Measurements from ENCODE around the gene WNT9B.
"Not testable (repeated sequence)": the region's sequence is repeated elsewhere in the genome, so short reads cannot be mapped to it uniquely, and the experiment has no call there.

The WNT9B gene

GRCh38 chr17:46827274-46827673 is 24.1 kb upstream of the WNT9B start:
- Histone ChIP-seq H3K4me1 (ENCODE audit: insufficient read depth, low read length) (peaks cover 9% of the 10 kb centered on the region; the same call in 1 of the 2 replicates), H3K4me3 (ENCODE audit: low read length) (no peak overlapping the region), H3K27ac (ENCODE audit: low read length) (no peak overlapping the region), H3K27me3 (ENCODE audit: insufficient read depth, low read length) (peaks cover 48% of the 10 kb centered on the region), H3K9ac (ENCODE audit: low read depth, low read length) (no peak overlapping the region), H3K36me3 (ENCODE audit: insufficient read depth, low read depth, low read length) (no peaks in the 10 kb centered on the region), H3K9me3 (ENCODE audit: insufficient read depth, low read depth, low read length) (no peaks in the 10 kb centered on the region)

- no peak overlapping the region; the same call in 1 of the 2 replicates for H3K4me3 ChIP-seq (ENCODE audit: low read length)
- H3K9ac ChIP-seq (ENCODE audit: low read depth, low read length): no peak overlapping the region
- no peaks in the 10 kb centered on the region for H3K36me3 ChIP-seq (ENCODE audit: insufficient read depth, low read depth, low read length)
- H3K9me3 ChIP-seq (ENCODE audit: insufficient read depth, low read depth, low read length): no peaks in the 10 kb centered on the region
- H3K27me3 ChIP-seq (ENCODE audit: insufficient read depth, low read length): peaks cover 42% of the 10 kb centered on the region
- H3K4me1 ChIP-seq (ENCODE audit: insufficient read depth, low read length): peaks cover 24% of the 10 kb centered on the region; the same call in 1 of the 2 replicates
- H3K27ac ChIP-seq (ENCODE audit: low read length): no peak overlapping the region
Measured at GRCh38 chr17:46831573-46832330, 19.6 kb upstream of the WNT9B start.

GRCh38 chr17:46832331-46832821 is 19.0 kb upstream of the WNT9B start:
- Histone ChIP-seq H3K27ac (ENCODE audit: low read length) (no peak overlapping the region), H3K4me1 (ENCODE audit: insufficient read depth, low read length) (peaks cover 24% of the 10 kb centered on the region; the same call in 1 of the 2 replicates), H3K9ac (ENCODE audit: low read depth, low read length) (no peak overlapping the region; the same call in 1 of the 2 replicates), H3K4me3 (ENCODE audit: low read length) (no peak overlapping the region; the same call in 1 of the 2 replicates), H3K36me3 (ENCODE audit: insufficient read depth, low read depth, low read length) (no peaks in the 10 kb centered on the region), H3K9me3 (ENCODE audit: insufficient read depth, low read depth, low read length) (no peaks in the 10 kb centered on the region), H3K27me3 (ENCODE audit: insufficient read depth, low read length) (peaks cover 42% of the 10 kb centered on the region)

- no peaks in the 10 kb centered on the region for H3K36me3 ChIP-seq (ENCODE audit: insufficient read depth, low read depth, low read length)
- H3K9ac ChIP-seq (ENCODE audit: low read depth, low read length): peak overlapping the region; percentile 5; the same call in 1 of the 2 replicates
- no peak overlapping the region for H3K27ac ChIP-seq (ENCODE audit: low read length)
- no peaks in the 10 kb centered on the region for H3K9me3 ChIP-seq (ENCODE audit: insufficient read depth, low read depth, low read length)
- peaks cover 42% of the 10 kb centered on the region for H3K27me3 ChIP-seq (ENCODE audit: insufficient read depth, low read length)
- H3K4me1 ChIP-seq (ENCODE audit: insufficient read depth, low read length): peaks cover 24% of the 10 kb centered on the region; the same call in 1 of the 2 replicates
- H3K4me3 ChIP-seq (ENCODE audit: low read length): no peak overlapping the region
Measured at GRCh38 chr17:46832945-46833839, 18.2 kb upstream of the WNT9B start.

DNA sequence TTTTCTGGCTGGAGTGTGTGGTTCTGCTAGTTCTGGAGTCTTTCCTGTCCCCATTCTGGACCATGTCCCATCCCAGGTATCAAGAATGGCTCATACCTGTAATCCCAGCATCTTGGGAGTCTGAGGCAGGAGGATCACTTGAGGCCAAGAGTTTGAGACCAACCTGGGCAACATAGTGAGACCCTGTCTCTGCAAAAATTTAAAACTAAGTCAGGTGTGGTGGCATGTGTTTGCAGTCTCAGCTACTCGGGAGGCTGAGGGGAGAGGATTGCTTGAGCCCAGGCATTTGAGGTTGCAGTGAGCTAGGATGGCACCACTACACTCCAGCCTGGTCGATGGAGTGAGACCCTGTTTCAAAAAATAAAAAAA is 17.6 kb upstream of the WNT9B start:
- H3K27me3 ChIP-seq (ENCODE audit: insufficient read depth, low read length): peaks cover 42% of the 10 kb centered on the region
- H3K9ac ChIP-seq (ENCODE audit: low read depth, low read length): no peak overlapping the region
- peaks cover 21% of the 10 kb centered on the region; the same call in 1 of the 2 replicates for H3K4me1 ChIP-seq (ENCODE audit: insufficient read depth, low read length)
- no peak overlapping the region for H3K27ac ChIP-seq (ENCODE audit: low read length)
- H3K9me3 ChIP-seq (ENCODE audit: insufficient read depth, low read depth, low read length): no peaks in the 10 kb centered on the region
- no peak overlapping the region for H3K4me3 ChIP-seq (ENCODE audit: low read length)
- H3K36me3 ChIP-seq (ENCODE audit: insufficient read depth, low read depth, low read length): no peaks in the 10 kb centered on the region

DNA sequence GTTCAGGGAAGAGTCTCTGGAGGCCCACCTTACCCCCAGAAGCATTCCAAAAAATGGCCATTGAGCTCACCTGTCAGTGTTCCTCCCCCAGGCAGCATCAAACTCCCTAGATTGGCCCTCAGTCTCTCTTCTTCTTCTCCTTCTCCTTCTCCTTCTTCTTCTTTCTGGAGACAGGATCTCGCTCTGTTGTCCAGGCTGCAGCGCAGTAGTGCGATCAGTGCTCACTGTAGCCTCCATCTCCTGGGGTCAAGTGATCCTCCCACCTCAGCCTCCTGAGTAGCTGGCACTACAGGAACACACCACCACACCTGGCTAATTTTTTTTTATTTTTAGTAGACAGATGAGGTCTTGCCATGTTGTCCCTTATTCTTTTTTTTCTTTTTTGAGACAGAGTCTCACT is 16.5 kb upstream of the WNT9B start:
- H3K36me3 ChIP-seq (ENCODE audit: insufficient read depth, low read depth, low read length): no peaks in the 10 kb centered on the region
- no peak overlapping the region for H3K4me3 ChIP-seq (ENCODE audit: low read length)
- peaks cover 21% of the 10 kb centered on the region; the same call in 1 of the 2 replicates for H3K4me1 ChIP-seq (ENCODE audit: insufficient read depth, low read length)
- H3K27ac ChIP-seq (ENCODE audit: low read length): no peak overlapping the region
- no peaks in the 10 kb centered on the region for H3K9me3 ChIP-seq (ENCODE audit: insufficient read depth, low read depth, low read length)
- H3K9ac ChIP-seq (ENCODE audit: low read depth, low read length): no peak overlapping the region
- H3K27me3 ChIP-seq (ENCODE audit: insufficient read depth, low read length): peaks cover 42% of the 10 kb centered on the region

DNA sequence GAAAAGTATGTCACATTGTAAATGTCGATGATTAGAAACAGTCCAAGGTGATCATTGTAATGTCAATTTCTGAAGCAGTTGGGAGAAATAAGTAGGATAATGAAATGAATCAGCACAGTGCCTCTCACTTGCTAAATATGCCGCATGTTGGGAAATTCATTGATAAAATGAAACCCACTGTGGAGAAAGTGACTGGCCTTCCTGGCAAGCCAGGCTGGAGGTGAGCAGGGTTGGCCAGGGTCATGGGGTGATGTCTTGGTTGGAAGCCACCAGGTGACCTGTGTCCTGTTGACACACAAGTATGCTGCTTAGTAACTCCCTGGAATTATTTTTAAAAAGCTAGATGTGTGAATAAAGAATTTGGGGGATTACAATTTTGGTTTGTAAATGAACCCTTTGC is 14.9 kb upstream of the WNT9B start:
- Histone ChIP-seq H3K27me3 (ENCODE audit: insufficient read depth, low read length) (peaks cover 43% of the 10 kb centered on the region), H3K4me3 (ENCODE audit: low read length) (no peak overlapping the region), H3K4me1 (ENCODE audit: insufficient read depth, low read length) (peaks cover 21% of the 10 kb centered on the region; the same call in 1 of the 2 replicates), H3K9me3 (ENCODE audit: insufficient read depth, low read depth, low read length) (no peaks in the 10 kb centered on the region), H3K9ac (ENCODE audit: low read depth, low read length) (no peak overlapping the region), H3K36me3 (ENCODE audit: insufficient read depth, low read depth, low read length) (no peaks in the 10 kb centered on the region), H3K27ac (ENCODE audit: low read length) (no peak overlapping the region)

DNA sequence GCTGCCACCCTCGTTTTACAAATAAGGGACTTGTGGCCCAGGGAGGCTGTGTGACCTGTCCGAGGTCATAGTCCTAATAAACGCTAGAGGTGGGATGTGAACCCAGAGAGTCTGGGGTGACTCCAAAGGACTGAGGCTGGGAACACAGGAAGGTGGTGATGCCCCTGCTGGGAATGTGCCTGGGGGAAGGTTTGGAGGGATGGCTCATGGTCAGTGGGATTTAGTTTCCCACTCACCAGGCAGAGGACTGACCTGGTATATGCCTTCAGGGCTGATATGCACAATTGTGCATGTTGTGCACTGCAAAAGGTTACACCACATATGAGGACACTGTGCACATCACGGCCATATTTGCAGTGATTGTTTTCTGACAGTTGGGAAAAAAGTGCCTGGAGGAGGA is 13.9 kb upstream of the WNT9B start:
- peaks cover 42% of the 10 kb centered on the region for H3K27me3 ChIP-seq (ENCODE audit: insufficient read depth, low read length)
- H3K36me3 ChIP-seq (ENCODE audit: insufficient read depth, low read depth, low read length): no peaks in the 10 kb centered on the region
- no peak overlapping the region for H3K9ac ChIP-seq (ENCODE audit: low read depth, low read length)
- H3K27ac ChIP-seq (ENCODE audit: low read length): no peak overlapping the region
- no peak overlapping the region for H3K4me3 ChIP-seq (ENCODE audit: low read length)
- H3K4me1 ChIP-seq (ENCODE audit: insufficient read depth, low read length): peaks cover 12% of the 10 kb centered on the region; the same call in 1 of the 2 replicates
- H3K9me3 ChIP-seq (ENCODE audit: insufficient read depth, low read depth, low read length): no peaks in the 10 kb centered on the region

DNA sequence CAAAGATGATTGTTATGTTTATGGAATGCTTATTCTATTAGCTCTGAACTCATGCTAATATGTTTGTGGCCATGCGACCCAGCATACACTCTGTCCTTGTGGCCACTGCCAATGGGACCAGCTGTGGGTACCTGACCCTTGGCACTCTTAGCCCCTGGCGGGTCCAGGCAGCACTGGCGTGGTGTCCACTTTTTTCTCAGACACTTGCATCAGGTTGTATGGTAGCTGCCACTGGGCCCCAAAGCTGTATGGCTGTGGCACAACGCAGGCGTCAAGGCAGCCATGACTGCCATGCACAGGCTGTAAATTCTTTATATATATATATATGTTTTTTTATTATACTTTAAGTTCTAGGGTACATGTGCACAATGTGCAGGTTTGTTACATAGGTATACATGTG is 12.2 kb upstream of the WNT9B start:
- Histone ChIP-seq H3K9ac (ENCODE audit: low read depth, low read length) (no peak overlapping the region), H3K36me3 (ENCODE audit: insufficient read depth, low read depth, low read length) (no peaks in the 10 kb centered on the region), H3K27me3 (ENCODE audit: insufficient read depth, low read length) (peaks cover 29% of the 10 kb centered on the region), H3K9me3 (ENCODE audit: insufficient read depth, low read depth, low read length) (peaks cover 9% of the 10 kb centered on the region; the same call in 1 of the 2 replicates), H3K4me3 (ENCODE audit: low read length) (no peak overlapping the region), H3K27ac (ENCODE audit: low read length) (no peak overlapping the region), H3K4me1 (ENCODE audit: insufficient read depth, low read length) (peaks cover 2% of the 10 kb centered on the region; the same call in 1 of the 2 replicates)

DNA sequence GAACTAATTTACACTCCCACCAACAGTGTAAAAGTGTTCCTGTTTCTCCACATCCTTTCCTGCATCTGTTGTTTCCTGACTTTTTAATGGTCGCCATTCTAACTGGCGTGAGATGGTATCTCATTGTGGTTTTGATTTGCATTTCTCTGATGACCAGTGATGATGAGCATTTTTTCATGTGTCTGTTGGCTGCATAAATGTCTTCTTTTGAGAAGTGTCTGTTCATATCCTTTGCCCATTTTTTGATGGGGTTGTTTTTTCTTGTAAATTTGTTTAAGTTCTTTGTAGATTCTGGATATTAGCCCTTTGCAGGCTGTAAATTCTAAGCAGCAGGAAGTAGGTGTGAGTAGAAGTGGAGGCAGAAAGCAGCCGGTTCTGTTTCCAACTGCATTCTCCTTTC is 10.8 kb upstream of the WNT9B start:
- not testable (repeated sequence) for H3K4me3 ChIP-seq (ENCODE audit: low read length); H3K27ac ChIP-seq (ENCODE audit: low read length); H3K4me1 ChIP-seq (ENCODE audit: insufficient read depth, low read length); H3K9me3 ChIP-seq (ENCODE audit: insufficient read depth, low read depth, low read length); H3K36me3 ChIP-seq (ENCODE audit: insufficient read depth, low read depth, low read length); H3K9ac ChIP-seq (ENCODE audit: low read depth, low read length)
- peaks cover 24% of the 10 kb centered on the region for H3K27me3 ChIP-seq (ENCODE audit: insufficient read depth, low read length)

GRCh38 chr17:46841561-46842379 is 9.6 kb upstream of the WNT9B start:
- Histone ChIP-seq H3K9ac (ENCODE audit: low read depth, low read length) (no peak overlapping the region), H3K9me3 (ENCODE audit: insufficient read depth, low read depth, low read length) (peaks cover 9% of the 10 kb centered on the region; the same call in 1 of the 2 replicates), H3K4me3 (ENCODE audit: low read length) (peak overlapping the region; percentile 54; the same call in 1 of the 2 replicates)

More at GRCh38 chr17:46841561-46842379, 9.6 kb upstream of the WNT9B start:
- Histone ChIP-seq H3K27ac (ENCODE audit: low read length) (no peak overlapping the region), H3K36me3 (ENCODE audit: insufficient read depth, low read depth, low read length) (no peaks in the 10 kb centered on the region), H3K27me3 (ENCODE audit: insufficient read depth, low read length) (peaks cover 32% of the 10 kb centered on the region), H3K4me1 (ENCODE audit: insufficient read depth, low read length) (no peaks in the 10 kb centered on the region)

Measured in iPS-20b (cell line).